Stimulated activated CD4-positive, alpha-beta T cell treated with anti-CD3 and anti-CD28 coated beads, TNF-alpha, amount 100 ng/mL, for 24 hours (primary cell): ENCODE measurements around the gene POU4F2.
"Not testable (repeated sequence)": the region's sequence is repeated elsewhere in the genome, so short reads cannot be mapped to it uniquely, and the experiment has no call there.

Experiments used
- DNase-seq, 3 experiments: peaks; one replicate each; pipeline ENCODE4 v3.0.0-alpha.2; 2020; ENCODE audit warnings: low read depth in 3 of 3

The POU4F2 gene

DNA sequence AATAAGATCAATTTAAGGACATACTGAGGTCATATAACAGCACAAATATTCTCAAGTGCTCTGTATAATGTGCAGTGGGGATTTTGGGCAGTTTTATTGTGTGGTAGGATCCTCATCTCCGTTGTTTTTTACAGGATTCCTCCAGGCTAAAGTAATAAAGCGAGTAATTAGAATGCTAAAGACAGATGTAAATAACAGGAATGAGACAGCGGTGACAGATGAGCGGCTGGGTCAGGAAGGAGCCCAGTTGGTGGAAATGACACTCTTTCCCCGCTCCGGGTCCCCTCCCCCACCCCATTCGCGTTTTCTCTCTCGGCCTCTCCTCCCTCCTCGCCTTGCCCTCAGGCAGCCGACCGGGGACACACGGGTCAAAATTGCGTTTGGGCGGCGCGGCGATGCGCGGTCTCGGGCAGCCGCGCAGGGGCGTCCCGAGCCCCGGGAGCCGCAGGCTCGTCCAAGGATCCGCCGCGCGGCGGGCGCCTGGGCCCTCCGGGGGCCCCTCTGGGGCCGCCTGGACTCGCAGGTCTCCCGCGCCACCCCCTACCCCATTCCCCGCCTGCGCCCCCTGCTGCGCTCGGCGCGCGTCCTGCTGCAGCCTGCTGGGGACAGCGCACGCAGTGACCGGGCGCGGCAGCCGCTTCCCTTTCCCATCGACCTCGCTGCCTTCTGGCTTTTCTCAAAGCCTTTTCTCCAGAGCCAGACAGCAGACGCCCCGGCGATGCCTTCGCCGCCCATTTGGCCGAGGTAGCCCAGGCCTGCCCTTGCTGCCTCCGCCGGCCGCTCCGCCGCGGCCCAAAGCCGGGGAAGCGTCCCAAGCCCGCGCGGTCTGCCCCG lies 16.2 kb downstream of the POU4F2 start:
- DNase-seq: no peak

DNA sequence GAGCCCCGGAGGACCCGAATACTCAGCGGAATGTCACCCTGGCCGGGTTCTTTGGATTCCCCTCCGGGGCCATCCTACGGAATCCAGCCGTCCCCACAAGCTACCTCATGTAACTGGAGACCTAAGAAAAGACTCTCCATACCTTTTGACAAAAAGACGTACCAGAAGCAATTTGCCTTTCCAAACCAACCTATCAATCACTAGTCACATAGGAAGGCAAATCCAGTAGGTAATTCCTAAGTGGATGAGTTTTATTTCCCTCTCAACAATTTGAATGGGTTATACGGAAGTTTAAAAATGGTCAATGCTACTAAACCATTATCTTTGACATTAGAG lies 16.8 kb downstream of the POU4F2 start:
- no peak for DNase-seq

DNA sequence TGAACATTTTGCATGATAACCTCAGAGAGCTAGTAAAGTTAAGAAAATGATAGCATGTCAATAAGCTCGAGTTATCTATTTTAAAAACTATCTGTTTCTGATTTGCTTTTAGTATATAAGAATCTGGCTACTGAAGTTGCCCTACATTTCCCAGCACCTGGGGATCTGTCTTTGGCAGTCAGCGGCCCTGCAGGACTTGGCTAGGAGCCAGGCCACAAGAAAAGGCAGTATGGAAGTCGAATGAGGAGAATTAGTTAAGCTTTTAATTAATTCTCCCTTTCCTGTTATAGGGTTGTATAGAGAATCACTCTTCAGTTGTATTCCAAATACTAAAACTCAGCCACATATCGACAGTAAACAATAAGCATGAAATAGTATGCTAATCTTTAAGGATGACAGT lies 22.7 kb downstream of the POU4F2 start:
- no peak for DNase-seq

DNA sequence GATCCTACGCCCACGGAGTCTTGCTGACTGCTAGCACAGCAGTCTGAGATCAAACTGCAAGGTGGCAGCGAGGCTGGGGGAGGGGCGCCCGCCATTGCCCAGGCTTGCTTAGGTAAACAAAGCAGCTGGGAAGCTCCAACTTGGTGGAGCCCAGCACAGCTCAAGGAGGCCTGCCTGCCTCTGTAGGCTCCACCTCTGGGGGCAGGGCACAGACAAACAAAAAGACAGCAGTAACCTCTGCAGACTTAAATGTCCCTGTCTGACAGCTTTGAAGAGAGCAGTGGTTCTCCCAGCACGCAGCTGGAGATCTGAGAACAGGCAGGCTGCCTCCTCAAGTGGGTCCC lies 25.2 kb downstream of the POU4F2 start:
- not testable (repeated sequence) for DNase-seq

DNA sequence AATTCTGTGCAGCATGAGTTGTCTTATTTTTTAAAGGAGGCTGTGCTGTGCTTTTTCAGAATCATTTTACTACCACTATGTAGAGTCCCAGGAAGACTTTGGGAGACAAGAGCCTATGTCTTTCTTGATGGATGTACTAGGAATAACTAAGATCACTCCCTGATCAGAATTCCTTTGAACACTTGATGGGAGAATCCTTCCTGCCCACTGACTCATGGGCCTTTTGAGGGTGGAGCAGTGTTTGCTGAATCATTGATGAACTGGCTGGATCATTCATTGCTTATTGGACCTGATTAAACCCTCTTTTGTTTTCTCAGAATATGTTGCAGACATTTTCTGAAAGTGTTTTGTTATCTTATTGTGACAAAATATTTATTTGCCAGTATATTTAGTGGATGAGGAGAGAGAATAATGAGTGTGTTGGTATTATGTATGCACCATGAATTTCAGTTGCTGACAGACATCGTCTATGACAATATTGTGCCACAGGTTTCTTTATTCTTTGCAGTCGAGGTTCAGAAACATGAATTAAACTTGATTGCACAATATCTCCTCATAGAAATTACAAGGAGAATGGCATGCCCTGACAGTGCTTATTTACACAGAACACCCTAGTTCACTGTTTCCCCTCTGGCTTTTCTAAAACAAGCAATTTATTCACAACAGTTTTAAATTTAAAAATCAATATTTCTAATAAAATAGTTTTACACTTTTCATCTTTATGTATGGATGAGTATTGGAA lies 36.3 kb downstream of the POU4F2 start:
- no peak for DNase-seq
